DND-41 (cell line): ENCODE data around the gene SMAD9.

Experiments used
- ATAC-seq: fragments of 200-7000 bp; cut with Tn5 transposase; 3 replicates; pipeline ENCODE4 v1.9.1; 2021; ENCODE audit warnings: low read depth; ENCODE audit not compliant: insufficient read depth
- DNase-seq: peaks from one replicate; pipeline ENCODE4 v3.0.0-alpha.2; 2020
- H2AFZ ChIP-seq: 2 replicates; pipeline ENCODE4 v1.6.0; 2012; ENCODE audit warnings: low read depth, low read length
- H3K27ac ChIP-seq: 2 replicates; pipeline ENCODE4 v1.5.1; 2012; ENCODE audit warnings: low read length, inconsistent platforms
- H3K27me3 ChIP-seq: fragments of 200-600 bp; sonication (generic); 2 replicates; pipeline ENCODE4 v1.6.0; 2012; ENCODE audit warnings: low read length, mild to moderate bottlenecking, inconsistent platforms; ENCODE audit not compliant: insufficient read depth, poor library complexity
- H3K36me3 ChIP-seq: 2 replicates; pipeline ENCODE4 v1.5.1; 2012; ENCODE audit warnings: low read length, inconsistent platforms; ENCODE audit not compliant: insufficient read depth
- H3K4me1 ChIP-seq: 2 replicates; pipeline ENCODE4 v1.5.1; 2012; ENCODE audit warnings: mild to moderate bottlenecking, low read length; ENCODE audit not compliant: insufficient read depth
- H3K4me2 ChIP-seq: 2 replicates; pipeline ENCODE4 v1.6.0; 2012; ENCODE audit warnings: mild to moderate bottlenecking, moderate library complexity, low read length, inconsistent platforms; ENCODE audit not compliant: insufficient read depth
- H3K4me3 ChIP-seq, 2 experiments: fragments of 200-600 bp in 1 of 2; shearing (Covaris generic) in 1 of 2; 2 replicates each; pipeline ENCODE4 v1.5.1; 2012 to 2016; ENCODE audit warnings: inconsistent platforms in 2 of 2, low read length in 2 of 2, mild to moderate bottlenecking in 2 of 2, low read depth in 1 of 2, moderate library complexity in 1 of 2
- H3K79me2 ChIP-seq: 2 replicates; pipeline ENCODE4 v1.6.0; 2012; ENCODE audit warnings: low read length, inconsistent platforms; ENCODE audit not compliant: insufficient read depth
- H3K9ac ChIP-seq: 2 replicates; pipeline ENCODE4 v1.6.0; 2012; ENCODE audit warnings: low read depth, mild to moderate bottlenecking, inconsistent platforms, low read length, moderate library complexity
- H3K9me3 ChIP-seq: 2 replicates; pipeline ENCODE4 v1.5.1; 2012; ENCODE audit warnings: low read length, moderate library complexity, mild to moderate bottlenecking, inconsistent platforms; ENCODE audit not compliant: insufficient read depth, severe bottlenecking
- H4K20me1 ChIP-seq: 2 replicates; pipeline ENCODE4 v1.6.0; 2012; ENCODE audit warnings: low read length; ENCODE audit not compliant: insufficient read depth
- EZH2 ChIP-seq: IDR thresholded peaks from 3 replicates; pipeline ENCODE4 v1.6.1; 2012; ENCODE audit warnings: borderline replicate concordance, low read depth, mild to moderate bottlenecking, moderate library complexity, low read length, inconsistent platforms; ENCODE audit not compliant: severe bottlenecking
- TF ChIP-seq, protein P1 (sequence below): IDR thresholded peaks from 2 replicates; pipeline ENCODE4 v1.5.1; 2012; ENCODE audit warnings: borderline replicate concordance, low read length, moderate library complexity, mild to moderate bottlenecking; ENCODE audit not compliant: poor library complexity, severe bottlenecking; ENCODE audit errors: extremely low read depth

Gene SMAD9

DNA sequence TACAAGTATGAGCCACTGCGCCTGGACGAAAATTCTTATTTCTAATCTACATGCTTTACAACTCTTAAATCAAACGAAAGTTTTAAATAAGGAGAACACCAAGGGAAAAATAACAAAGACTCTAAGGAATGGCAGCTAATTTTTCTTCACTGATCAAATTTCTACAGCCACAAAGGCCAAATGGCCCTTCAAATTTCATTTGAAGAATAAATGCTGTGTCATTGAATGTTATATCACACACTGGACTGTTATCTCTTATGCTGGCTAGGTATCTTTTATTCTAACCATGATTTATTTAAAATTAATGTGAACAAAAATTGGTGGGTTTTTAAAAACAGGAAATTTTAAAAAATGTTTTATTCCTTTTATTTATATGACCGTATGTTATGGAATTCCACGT is 14.1 kb downstream of the SMAD9 start:
- DNase-seq = no peak

DNA sequence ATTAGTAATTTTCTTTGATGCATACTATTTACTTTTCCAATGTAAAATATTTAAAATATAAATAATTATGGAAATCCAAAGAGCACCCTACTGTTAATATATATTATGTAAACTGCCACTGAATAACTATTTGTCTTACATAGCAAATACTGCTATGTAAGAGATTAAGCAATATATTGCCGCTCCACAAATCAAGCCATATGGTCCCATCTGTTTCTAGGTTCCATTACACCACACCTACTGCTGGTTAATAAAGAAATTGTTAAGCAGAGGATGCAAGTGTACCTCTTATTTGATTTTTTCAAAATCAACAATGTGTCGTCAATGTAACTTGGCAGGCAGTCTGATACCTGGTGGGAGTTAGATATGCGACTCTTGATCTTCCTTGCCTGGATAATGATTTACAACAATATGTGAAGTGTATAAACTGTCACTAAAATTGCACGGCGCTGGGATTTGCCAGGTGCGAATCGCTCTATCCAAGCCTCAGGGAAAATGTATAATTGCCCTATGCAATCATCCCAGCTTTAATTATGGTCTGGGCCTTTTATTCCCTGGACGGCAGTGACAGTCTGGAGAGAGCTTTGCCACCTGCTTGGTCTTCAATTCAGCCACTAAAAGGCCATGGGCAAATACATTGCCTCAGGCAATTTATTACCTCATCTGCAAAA is 16.0 kb downstream of the SMAD9 start:
- TF ChIP-seq, protein P1, sequence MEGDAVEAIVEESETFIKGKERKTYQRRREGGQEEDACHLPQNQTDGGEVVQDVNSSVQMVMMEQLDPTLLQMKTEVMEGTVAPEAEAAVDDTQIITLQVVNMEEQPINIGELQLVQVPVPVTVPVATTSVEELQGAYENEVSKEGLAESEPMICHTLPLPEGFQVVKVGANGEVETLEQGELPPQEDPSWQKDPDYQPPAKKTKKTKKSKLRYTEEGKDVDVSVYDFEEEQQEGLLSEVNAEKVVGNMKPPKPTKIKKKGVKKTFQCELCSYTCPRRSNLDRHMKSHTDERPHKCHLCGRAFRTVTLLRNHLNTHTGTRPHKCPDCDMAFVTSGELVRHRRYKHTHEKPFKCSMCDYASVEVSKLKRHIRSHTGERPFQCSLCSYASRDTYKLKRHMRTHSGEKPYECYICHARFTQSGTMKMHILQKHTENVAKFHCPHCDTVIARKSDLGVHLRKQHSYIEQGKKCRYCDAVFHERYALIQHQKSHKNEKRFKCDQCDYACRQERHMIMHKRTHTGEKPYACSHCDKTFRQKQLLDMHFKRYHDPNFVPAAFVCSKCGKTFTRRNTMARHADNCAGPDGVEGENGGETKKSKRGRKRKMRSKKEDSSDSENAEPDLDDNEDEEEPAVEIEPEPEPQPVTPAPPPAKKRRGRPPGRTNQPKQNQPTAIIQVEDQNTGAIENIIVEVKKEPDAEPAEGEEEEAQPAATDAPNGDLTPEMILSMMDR = no peak
- TF ChIP-seq EZH2 = no peak
- H3K27ac ChIP-seq = no peak overlapping the region
- no peak for ATAC-seq
- no peak overlapping the region for H3K4me2 ChIP-seq
- peaks cover 3% of the 10 kb centered on the region for H3K27me3 ChIP-seq
- H3K36me3 ChIP-seq = no peaks in the 10 kb centered on the region
- no peak overlapping the region for H3K9ac ChIP-seq
- no peak overlapping the region for H2AFZ ChIP-seq
- no peak overlapping the region for H3K4me3 ChIP-seq
- no peaks in the 10 kb centered on the region for H3K9me3 ChIP-seq
- no peaks in the 10 kb centered on the region for H3K4me1 ChIP-seq
- H4K20me1 ChIP-seq = no peaks in the 10 kb centered on the region
- DNase-seq = no peak
- H3K79me2 ChIP-seq = no peaks in the 10 kb centered on the region

More for the DNA sequence above, 14.1 kb downstream of the SMAD9 start:
- TF ChIP-seq, protein P1 = no peak
- no peak for TF ChIP-seq EZH2
- H3K4me3 ChIP-seq = no peak overlapping the region
- no peaks in the 10 kb centered on the region for H3K9me3 ChIP-seq
- H3K79me2 ChIP-seq = no peaks in the 10 kb centered on the region
- no peak overlapping the region for H3K9ac ChIP-seq
- no peaks in the 10 kb centered on the region for H3K4me1 ChIP-seq
- H3K4me2 ChIP-seq = no peak overlapping the region
- no peak overlapping the region for H3K27ac ChIP-seq
- H3K36me3 ChIP-seq = no peaks in the 10 kb centered on the region
- ATAC-seq = no peak
- peaks cover under 1% of the 10 kb centered on the region for H3K27me3 ChIP-seq
- H4K20me1 ChIP-seq = no peaks in the 10 kb centered on the region
- no peak overlapping the region for H2AFZ ChIP-seq

DNA sequence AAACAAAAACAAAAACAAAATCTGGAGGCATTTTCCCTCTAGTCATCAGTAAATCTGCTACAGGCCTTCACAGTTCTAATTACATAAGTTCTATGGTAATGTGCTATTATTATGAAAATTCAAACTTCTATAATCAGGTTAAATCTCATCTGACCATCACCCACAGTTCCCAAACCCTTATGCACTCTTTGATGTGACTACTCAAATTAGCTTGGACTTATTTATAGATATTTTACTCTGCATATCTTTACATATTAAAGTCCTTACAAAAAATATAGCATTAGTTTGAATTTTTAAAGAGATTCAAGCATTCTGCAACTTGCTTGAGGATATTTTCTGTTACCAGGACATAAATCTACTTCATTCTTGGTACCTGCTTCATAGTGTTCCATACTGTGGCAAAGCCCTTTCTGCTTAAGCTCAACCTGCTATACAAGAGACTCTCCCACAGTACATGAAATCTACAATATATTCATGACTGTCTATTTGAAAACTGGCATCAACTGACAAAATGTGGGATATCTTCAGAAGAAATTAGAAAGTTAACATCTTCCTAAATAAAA is 22.9 kb downstream of the SMAD9 start:
- peaks cover 9% of the 10 kb centered on the region for H3K27me3 ChIP-seq
- H3K36me3 ChIP-seq = no peaks in the 10 kb centered on the region
- no peak overlapping the region for H3K27ac ChIP-seq
- H3K4me2 ChIP-seq = no peak overlapping the region
- H3K79me2 ChIP-seq = no peaks in the 10 kb centered on the region
- H3K9ac ChIP-seq = no peak overlapping the region
- DNase-seq = no peak
- no peak for TF ChIP-seq EZH2
- H3K4me3 ChIP-seq = no peak overlapping the region
- H3K9me3 ChIP-seq = no peaks in the 10 kb centered on the region
- no peaks in the 10 kb centered on the region for H3K4me1 ChIP-seq
- H2AFZ ChIP-seq = no peak overlapping the region
- no peak for ATAC-seq
- H4K20me1 ChIP-seq = no peaks in the 10 kb centered on the region

DNA sequence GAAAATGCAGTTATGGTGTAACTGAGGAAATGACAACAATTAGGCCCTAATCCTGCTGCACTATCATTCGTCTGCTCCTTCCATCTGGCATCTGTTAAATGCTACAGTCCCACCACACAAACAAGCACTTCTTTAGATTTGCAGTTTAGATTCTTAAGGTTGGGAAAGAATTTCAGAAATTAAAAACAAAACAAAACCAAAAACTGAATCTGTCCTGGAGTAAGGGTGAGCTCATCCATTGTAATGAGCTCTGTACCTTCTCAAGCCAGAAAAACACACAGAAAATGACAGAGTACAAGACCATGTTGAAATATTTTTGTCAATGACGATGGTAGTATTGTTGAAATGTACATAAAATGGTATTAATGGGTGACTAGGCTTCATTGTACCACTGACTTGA is 28.3 kb downstream of the SMAD9 start:
- H3K36me3 ChIP-seq = no peaks in the 10 kb centered on the region
- TF ChIP-seq, protein P1 = no peak
- TF ChIP-seq EZH2 = no peak
- no peak overlapping the region for H3K9ac ChIP-seq
- no peaks in the 10 kb centered on the region for H3K9me3 ChIP-seq
- no peak overlapping the region for H3K4me3 ChIP-seq
- no peak overlapping the region for H3K4me2 ChIP-seq
- no peak overlapping the region for H3K27ac ChIP-seq
- no peak overlapping the region for H2AFZ ChIP-seq
- H3K27me3 ChIP-seq = peaks cover 10% of the 10 kb centered on the region
- DNase-seq (no peak), ATAC-seq (no peak)
- H3K79me2 ChIP-seq = no peaks in the 10 kb centered on the region
- H4K20me1 ChIP-seq = no peaks in the 10 kb centered on the region
- H3K4me1 ChIP-seq = no peaks in the 10 kb centered on the region
